ENCODE results near the gene PROX1. TPM values are rescaled to one million over a fixed set of nuclear protein-coding genes. Genes with fewer than 3 reads are reported as not detected.

PROX1 gene
- total and polyA plus RNA-seq, 2 of the 4 experiments (the other 2 are of a cell fraction) = under 0.01 to 0.02 TPM

DNA sequence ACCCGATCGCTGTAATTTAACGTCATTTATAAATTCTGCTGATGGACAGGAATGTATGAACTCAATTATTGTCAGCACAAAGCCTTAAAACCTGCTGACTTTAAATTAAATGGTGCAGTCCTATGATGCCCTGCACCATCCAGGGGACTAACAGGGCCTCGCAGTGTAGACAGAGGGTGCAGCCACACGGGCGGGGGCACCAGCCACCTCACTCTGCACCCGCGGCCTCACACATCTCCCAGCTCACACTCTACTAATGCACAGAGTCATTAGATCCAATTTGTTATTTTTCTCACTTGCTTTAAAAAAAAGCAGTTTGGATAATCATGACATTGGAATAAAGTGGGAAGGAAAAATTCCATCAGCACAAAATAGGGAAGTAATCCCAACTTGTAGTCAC, 49.7 kb downstream of the PROX1 start:
- dilution Hi-C loops (cut with HindIII; ENCODE audit: low sequenced_read_pairs, unreplicated experiment) = no loop called here
- Histone ChIP-seq H3K79me1 (ENCODE audit: low read depth in 1 of 2, low read length in 2 of 2) (no peaks in the 10 kb centered on the region), H2BK20ac (ENCODE audit: low read depth, low read length) (no peak overlapping the region), H3K4me1 (ENCODE audit: control insufficient read depth, insufficient read depth, low read length) (no peaks in the 10 kb centered on the region), H3K9ac (ENCODE audit: low read depth, low read length) (no peak overlapping the region), H3K27ac (ENCODE audit: insufficient read depth, low read length) (no peak overlapping the region), H2AK5ac (ENCODE audit: low read depth, low read length) (no peak overlapping the region), H3K4me2 (ENCODE audit: low read depth, low read length) (no peak overlapping the region), H2BK15ac (ENCODE audit: low read depth, low read length) (no peak overlapping the region), H2AFZ (replicated peaks; ENCODE audit: low read length, poor library complexity) (no peak overlapping the region), H3K56ac (ENCODE audit: extremely low read depth, insufficient read depth, low read length) (no peak overlapping the region), H3K4ac (ENCODE audit: low read depth, low read length) (no peak overlapping the region), H3K9me3 (ENCODE audit: control insufficient read depth, insufficient read depth, low read length) (no peaks in the 10 kb centered on the region), H3K18ac (ENCODE audit: low read depth, low read length) (no peak overlapping the region), H2BK5ac (ENCODE audit: low read depth, low read length, poor library complexity, severe bottlenecking) (no peak overlapping the region), H4K5ac (ENCODE audit: low read depth, low read length) (no peak overlapping the region), H3K9me1 (ENCODE audit: insufficient read depth, low read length) (no peaks in the 10 kb centered on the region), H4K8ac (ENCODE audit: low read depth in 2 of 2, low read length in 2 of 2) (no peak overlapping the region), H3K23ac (ENCODE audit: low read depth, low read length) (no peak overlapping the region), H3K36me3 (ENCODE audit: control insufficient read depth, insufficient read depth, low read length) (no peaks in the 10 kb centered on the region), H2AK9ac (replicated peaks; ENCODE audit: low read depth, low read length, poor library complexity) (no peak overlapping the region), H3K4me3 (ENCODE audit: insufficient read depth, low read depth, low read length) (no peak overlapping the region), H3K27me3 (ENCODE audit: control insufficient read depth, insufficient read depth, low read length) (no peaks in the 10 kb centered on the region), H3K14ac (replicated peaks; ENCODE audit: low read depth, low read length) (no peak overlapping the region), H2BK120ac (ENCODE audit: low read depth, low read length) (no peak overlapping the region), H4K20me1 (ENCODE audit: insufficient read depth, low read length) (no peaks in the 10 kb centered on the region), H4K91ac (ENCODE audit: insufficient read depth, low read depth, low read length) (no peak overlapping the region)
- no TSS peak for BruUV-seq (replicated peaks)
- in situ Hi-C loops (cut with MboI; ENCODE audit: low sequenced_read_pairs) = no loop called here
- ATAC-seq (ENCODE audit: low read depth) (no peak), DNase-seq (no peak)
- ChIA-PET POLR2A (ENCODE audit: unreplicated experiment) (no interaction called here), CTCF (no interaction called here)
- no CpG with 5 or more reads among the region's 8 CpGs for WGBS, 2 experiments (ENCODE audit: extremely low coverage in 2 of 2, insufficient read length in 1 of 2)
- no peak for TF ChIP-seq SMC3 (IDR thresholded peaks at IDR 0.05; ENCODE audit: low read depth, low read length)
- no peak for TF ChIP-seq CTCF (conservative IDR thresholded peaks at IDR 0.05; ENCODE audit: low read depth, low read length)
- TF ChIP-seq ELK1 (IDR thresholded peaks at IDR 0.05; ENCODE audit: borderline replicate concordance, low read depth, low read length) = no peak
- TF ChIP-seq USF2 (IDR thresholded peaks at IDR 0.05; ENCODE audit: low read depth, low read length) = no peak
- no peak for TF ChIP-seq BHLHE40 (IDR thresholded peaks at IDR 0.05; ENCODE audit: low read depth, low read length)
- no peak for TF ChIP-seq RFX5 (IDR thresholded peaks at IDR 0.05; ENCODE audit: low read depth, low read length)
- TF ChIP-seq MAZ (IDR thresholded peaks at IDR 0.05; ENCODE audit: borderline replicate concordance, low read depth, low read length) = no peak
- no peak for TF ChIP-seq RAD21 (IDR thresholded peaks at IDR 0.05; ENCODE audit: low read length)
- TF ChIP-seq MXI1 (IDR thresholded peaks at IDR 0.05; ENCODE audit: borderline replicate concordance, low read depth, low read length) = no peak
- TF ChIP-seq FOS (IDR thresholded peaks at IDR 0.05; ENCODE audit: low read depth, low read length) = no peak
- no peak for TF ChIP-seq CHD1 (IDR thresholded peaks at IDR 0.05; ENCODE audit: low read depth, low read length)
- no peak for TF ChIP-seq MAFK (IDR thresholded peaks at IDR 0.05; ENCODE audit: low read depth, low read length)
- TF ChIP-seq RCOR1 (IDR thresholded peaks at IDR 0.05; ENCODE audit: insufficient replicate concordance, low read length) = no peak
- TF ChIP-seq POLR2A (IDR thresholded peaks at IDR 0.05; ENCODE audit: low read depth, low read length) = no peak
- no peak for TF ChIP-seq NFE2L2 (IDR thresholded peaks at IDR 0.05; ENCODE audit: low read depth, low read length)
- no peak for TF ChIP-seq CEBPB (IDR thresholded peaks at IDR 0.05; ENCODE audit: low read depth, low read length)
- intact Hi-C loops (cut with micrococcal nuclease) = no loop called here

Data from IMR-90 (cell line).